Astrocyte (in vitro differentiated cells and primary cell): Measurements from ENCODE around the gene F8.

Experiments
- CTCF ChIP-seq: IDR thresholded peaks from 2 replicates; pipeline ENCODE4 v1.5.1; 2011; ENCODE audit warnings: low read depth, mild to moderate bottlenecking, inconsistent platforms, low read length, moderate library complexity; ENCODE audit not compliant: insufficient read depth
- EZH2 ChIP-seq: IDR thresholded peaks from 2 replicates; pipeline ENCODE4 v1.6.1; 2012; ENCODE audit warnings: mild to moderate bottlenecking, low read length, inconsistent platforms; ENCODE audit not compliant: insufficient read depth

- TF ChIP-seq CTCF (no peak), EZH2 (no peak)
Measured at GRCh38 chrX:155070038-155070437, 47.5 kb upstream of the F8 start.
